Activated CD4-positive, alpha-beta T cell treated with anti-CD3 and anti-CD28 coated beads, Interleukin-2, amount 50 U/mL, for 1 hour (primary cell): ENCODE data around the gene LCP1.

Experiments used
- DNase-seq: peaks from one replicate; pipeline ENCODE4 v3.0.0-alpha.2; 2020

The LCP1 gene

GRCh38 chr13:46158222-46158621 is 23.8 kb downstream of the LCP1 start:
- DNase-seq = no peak

GRCh38 chr13:46154136-46154801 is 27.7 kb downstream of the LCP1 start:
- DNase-seq = no peak

- DNase-seq = no peak
These were observed 29.2 kb downstream of the LCP1 start for GRCh38 chr13:46152627-46153328.

GRCh38 chr13:46150134-46150693 is 31.8 kb downstream of the LCP1 start:
- no peak for DNase-seq

- DNase-seq = no peak
These were observed 32.5 kb downstream of the LCP1 start for GRCh38 chr13:46149272-46150133.

- no peak for DNase-seq
These were observed 35.1 kb downstream of the LCP1 start for GRCh38 chr13:46146898-46147297.

GRCh38 chr13:46145950-46146349 is 36.0 kb downstream of the LCP1 start:
- no peak for DNase-seq

- DNase-seq = no peak
These were observed 36.8 kb downstream of the LCP1 start for GRCh38 chr13:46145135-46145534.

GRCh38 chr13:46143184-46143701 is 38.7 kb downstream of the LCP1 start:
- no peak for DNase-seq

GRCh38 chr13:46142776-46143175 is 39.2 kb downstream of the LCP1 start:
- no peak for DNase-seq

GRCh38 chr13:46140044-46140443 is 41.9 kb downstream of the LCP1 start:
- DNase-seq = no peak

- no peak for DNase-seq
These were observed 44.2 kb downstream of the LCP1 start for GRCh38 chr13:46137627-46138317.

- no peak for DNase-seq
These were observed 45.3 kb downstream of the LCP1 start for GRCh38 chr13:46136688-46137087.

- DNase-seq = no peak
These were observed 46.9 kb downstream of the LCP1 start for GRCh38 chr13:46134961-46135522.

GRCh38 chr13:46134494-46134893 is 47.5 kb downstream of the LCP1 start:
- DNase-seq = no peak

- no peak for DNase-seq
These were observed 49.9 kb downstream of the LCP1 start for GRCh38 chr13:46132109-46132508.

GRCh38 chr13:46131705-46132104 is 50.3 kb downstream of the LCP1 start:
- no peak for DNase-seq

- DNase-seq = no peak
These were observed 51.9 kb downstream of the LCP1 start for GRCh38 chr13:46129955-46130618.

GRCh38 chr13:46129124-46129523 is 52.9 kb downstream of the LCP1 start:
- no peak for DNase-seq

- DNase-seq = no peak
These were observed 54.5 kb downstream of the LCP1 start for GRCh38 chr13:46127358-46128023.
